Endothelial cell of umbilical vein (primary cell): ENCODE data around the gene TUBGCP3. TPM values are rescaled to one million over a fixed set of nuclear protein-coding genes. Genes with fewer than 3 reads are reported as not detected.

Source experiments
- BruUV-seq: library from RNA; stranded (reverse); fragments of 400-500 nt; replicated peaks from 2 replicates; lab custom pipeline; 2021; lab: Mats Ljungman, UMichigan
- CTCF ChIA-PET: fragments of 300-600, 350-600 bp; sonication (Branson Sonifier 250); formaldehyde crosslinking; loops from one replicate; lab custom pipeline; 2021; ENCODE audit warnings: antibody characterized with exemption, inconsistent platforms; lab: Charles Lee
- POLR2A ChIA-PET: fragments of 300-600, 350-600 bp; sonication (Branson Sonifier 250); formaldehyde crosslinking; loops from one replicate; lab custom pipeline; 2021; ENCODE audit warnings: antibody characterized with exemption, inconsistent platforms; lab: Charles Lee
- DNase-seq: peaks from one replicate; pipeline ENCODE4 v3.0.0-alpha.2; 2011; ENCODE audit warnings: low read depth, low spot score
- FAIRE-seq: peaks from 2 replicates; lab custom pipeline; 2011; peaks lifted over from hg19 to GRCh38; lab: Jason Lieb, UNC
- H2AFZ ChIP-seq: 2 replicates; pipeline ENCODE4 v1.6.0; 2012; ENCODE audit warnings: low read depth, low read length, control low read depth, inconsistent platforms
- H3K27ac ChIP-seq: 2 replicates; pipeline ENCODE4 v1.5.1; 2011; ENCODE audit warnings: low read depth, mild to moderate bottlenecking, control low read depth, low read length, moderate library complexity; ENCODE audit not compliant: insufficient read depth
- H3K27me3 ChIP-seq, 2 experiments: 2 replicates each; pipeline versions ENCODE4 v1.6.0 to v1.6.1; 2011; ENCODE audit warnings: low read length in 2 of 2, mixed read lengths in 1 of 2; ENCODE audit not compliant: control insufficient read depth in 2 of 2, insufficient read depth in 2 of 2
- H3K36me3 ChIP-seq, 2 experiments: 2 replicates in 1 of 2; 3 replicates in 1 of 2; pipeline ENCODE4 v1.5.1; 2011; ENCODE audit warnings: low read length in 2 of 2, mild to moderate bottlenecking in 1 of 2, moderate library complexity in 1 of 2; ENCODE audit not compliant: control insufficient read depth in 2 of 2, insufficient read depth in 2 of 2; ENCODE audit errors: extremely low read depth in 1 of 2
- H3K4me1 ChIP-seq: 3 replicates; pipeline ENCODE4 v1.5.1; 2011; ENCODE audit warnings: mild to moderate bottlenecking, low read length; ENCODE audit not compliant: control insufficient read depth, insufficient read depth; ENCODE audit errors: extremely low read depth
- H3K4me2 ChIP-seq: 2 replicates; pipeline ENCODE4 v1.6.1; 2011; ENCODE audit warnings: low read length, control low read depth, mixed read lengths; ENCODE audit not compliant: insufficient read depth
- H3K4me3 ChIP-seq, 3 experiments: fragments of 200-600 bp in 1 of 3; sonication (generic), shearing (Covaris generic) in 1 of 3; replicated peaks in 1 of 3; 2 replicates each; pipeline ENCODE4 v1.5.1; 2011 to 2016; ENCODE audit warnings: control low read depth in 3 of 3, low read length in 3 of 3, mild to moderate bottlenecking in 2 of 3, inconsistent platforms in 1 of 3, low read depth in 1 of 3, moderate library complexity in 1 of 3; ENCODE audit not compliant: insufficient read depth in 1 of 3
- H3K79me2 ChIP-seq: 2 replicates; pipeline ENCODE4 v1.6.0; 2012; ENCODE audit warnings: low read length, inconsistent platforms; ENCODE audit not compliant: control insufficient read depth, insufficient read depth
- H3K9ac ChIP-seq: replicated peaks from 2 replicates; pipeline ENCODE3; 2011; ENCODE audit warnings: low read length, control low read depth; ENCODE audit not compliant: insufficient read depth; ENCODE audit errors: extremely low read depth
- H3K9me1 ChIP-seq: replicated peaks from 3 replicates; pipeline ENCODE4 v1.6.0; 2011; ENCODE audit warnings: mild to moderate bottlenecking, low read length; ENCODE audit not compliant: control insufficient read depth, insufficient read depth; ENCODE audit errors: extremely low read depth
- H3K9me3 ChIP-seq: replicated peaks from 2 replicates; pipeline ENCODE4 v1.5.1; 2012; ENCODE audit warnings: low read length, inconsistent platforms; ENCODE audit not compliant: control insufficient read depth, insufficient read depth
- H4K20me1 ChIP-seq: replicated peaks from 2 replicates; pipeline ENCODE3; 2011; ENCODE audit warnings: mild to moderate bottlenecking, low read length; ENCODE audit not compliant: control insufficient read depth, insufficient read depth; ENCODE audit errors: extremely low read depth
- EZH2 ChIP-seq: IDR thresholded peaks from 2 replicates; pipeline ENCODE4 v1.6.1; 2012; ENCODE audit warnings: borderline replicate concordance, low read depth, mild to moderate bottlenecking, moderate library complexity, low read length, inconsistent platforms; ENCODE audit not compliant: severe bottlenecking
- JUN ChIP-seq: IDR thresholded peaks from 2 replicates; pipeline ENCODE4 v1.6.1; 2011; ENCODE audit warnings: borderline replicate concordance, low read depth; ENCODE audit not compliant: insufficient read length, insufficient read depth
- MYC ChIP-seq: IDR thresholded peaks from one replicate; pipeline ENCODE4 v1.6.1; 2011; ENCODE audit warnings: mild to moderate bottlenecking, low read depth, low read length
- POLR2A ChIP-seq: IDR thresholded peaks from 2 replicates; pipeline ENCODE4 v1.6.1; 2012; ENCODE audit warnings: low read depth, mild to moderate bottlenecking, control low read depth, low read length
- POLR2AphosphoS5 ChIP-seq: IDR thresholded peaks from 2 replicates; pipeline ENCODE4 v1.6.1; 2012; ENCODE audit warnings: low read depth, mild to moderate bottlenecking, control low read depth, low read length, moderate library complexity; ENCODE audit not compliant: insufficient read depth
- dilution Hi-C: fragments of 300-500 bp; cut with MboI; formaldehyde crosslinking; loops from one replicate; pipeline ENCODE4 v1.15.0; 2019; ENCODE audit warnings: low sequenced_read_pairs; ENCODE audit not compliant: extremely low pct_ligation_motif_present
- intact Hi-C: fragments of 100-400 bp; cut with micrococcal nuclease; formaldehyde crosslinking; loops from one replicate; pipeline ENCODE4 v1.10.0; 2022
- polyA plus RNA-seq, 4 experiments: library from polyadenylated mRNA; depleted of rRNA in 3 of 4; stranded (reverse) in 3 of 4; unstranded in 1 of 4; fragments of >200 nt; gene quantifications; 2 replicates each; pipeline versions ENCODE4 v1.2.1 to v1.2.3, GENCODE V29; 2011 to 2012; ENCODE audit warnings: missing spikeins in 1 of 4
- total RNA-seq: library from RNA; stranded (reverse); gene quantifications from 2 replicates; pipeline ENCODE4 v1.2.3, GENCODE V29; 2021
- TF ChIP-seq, protein P1 (sequence below): IDR thresholded peaks from 2 replicates; pipeline ENCODE4 v1.6.1; 2011; ENCODE audit not compliant: insufficient read depth, insufficient read length

TUBGCP3 gene
- total and polyA plus RNA-seq, 2 donors (not counting 3 experiments of a cell fraction or from before 2014, with no cell fraction given), result 36.4 to 47.7 TPM

DNA sequence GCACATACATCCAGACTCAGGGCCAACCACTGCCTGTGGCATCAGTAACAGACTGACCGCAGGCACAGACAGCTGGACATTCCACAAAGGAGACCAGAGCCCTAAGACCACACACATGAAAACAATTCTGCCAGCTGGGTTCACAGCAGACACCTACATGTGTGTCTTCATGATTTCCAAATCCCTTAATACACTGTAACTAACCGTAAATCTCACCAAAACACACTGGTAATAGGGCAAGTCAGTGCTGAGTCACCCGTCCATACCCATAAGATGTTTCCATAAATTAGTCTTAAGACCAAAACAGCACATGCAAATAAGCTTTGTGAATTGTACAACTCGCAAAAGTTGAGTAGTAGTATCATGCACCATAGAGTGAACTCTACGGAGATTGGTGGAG lies 65.4 kb downstream of the TUBGCP3 start:
- CTCF ChIA-PET, result interaction anchor here (0.9 to 1.0 kb wide), 2 partner anchors 11 to 28 kb away, joined by 3 read pairs; no protein-coding TSS in a partner anchor
- dilution Hi-C loops, result no loop called here
- H3K4me1 ChIP-seq, result peaks cover 8% of the 10 kb centered on the region

DNA sequence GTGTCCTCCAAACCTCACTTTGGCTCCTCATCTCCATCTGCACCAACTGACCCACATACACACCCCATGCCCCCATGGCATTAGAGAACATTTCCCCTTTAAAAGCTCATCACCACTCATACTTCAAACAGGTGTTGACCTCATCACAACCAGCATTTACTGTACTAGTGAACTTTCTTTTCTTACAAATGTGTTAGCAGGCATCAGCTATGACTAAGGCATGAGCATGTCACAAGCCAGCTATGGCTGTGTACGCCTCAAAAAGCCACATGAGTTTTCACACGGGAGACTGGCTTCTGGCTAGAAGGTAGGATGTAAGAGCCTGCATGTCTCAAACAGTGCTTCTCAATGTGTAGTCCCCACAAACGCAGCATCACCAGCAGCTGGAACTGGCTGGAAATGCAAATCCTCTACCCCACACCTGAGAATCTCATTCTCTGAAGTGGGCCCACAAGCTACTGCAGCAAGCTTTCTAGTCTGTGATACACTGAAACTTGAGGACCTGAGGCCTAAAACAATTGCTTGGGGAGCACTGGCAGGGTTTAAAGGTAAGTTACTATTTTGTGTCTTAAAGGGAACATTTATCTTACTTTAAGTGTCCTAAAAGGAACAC lies 66.8 kb downstream of the TUBGCP3 start:
- Histone ChIP-seq H3K79me2 (no peaks in the 10 kb centered on the region), H2AFZ (no peak overlapping the region), H3K9ac (no peak overlapping the region), H3K9me1 (no peaks in the 10 kb centered on the region), H3K9me3 (no peaks in the 10 kb centered on the region), H3K27ac (no peak overlapping the region), H4K20me1 (no peaks in the 10 kb centered on the region), H3K27me3 (no peaks in the 10 kb centered on the region), H3K4me2 (no peak overlapping the region), H3K4me1 (peaks cover 8% of the 10 kb centered on the region), H3K36me3 (peaks cover 9 to 14% of the 10 kb centered on the region in 2 experiments), H3K4me3 (no peak overlapping the region)
- DNase-seq (no peak), FAIRE-seq (no peak)
- dilution Hi-C loops, result no loop called here
- TF ChIP-seq JUN, result no peak
- no peak for TF ChIP-seq EZH2
- TF ChIP-seq, protein P1, sequence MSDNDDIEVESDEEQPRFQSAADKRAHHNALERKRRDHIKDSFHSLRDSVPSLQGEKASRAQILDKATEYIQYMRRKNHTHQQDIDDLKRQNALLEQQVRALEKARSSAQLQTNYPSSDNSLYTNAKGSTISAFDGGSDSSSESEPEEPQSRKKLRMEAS, result no peak
- TF ChIP-seq MYC, result no peak
- TF ChIP-seq POLR2A, result no peak
- POLR2A ChIA-PET, result no interaction called here
- BruUV-seq, result no TSS peak
- CTCF ChIA-PET, result interaction anchor here (1.2 to 1.4 kb wide), 2 partner anchors 8 to 85 kb away, joined by 4 to 5 read pairs; no protein-coding TSS in a partner anchor
- intact Hi-C loops, result no loop called here

More for the DNA sequence above, 65.4 kb downstream of the TUBGCP3 start:
- peaks cover 9 to 12% of the 10 kb centered on the region in 2 experiments for H3K36me3 ChIP-seq
- H3K9me3 ChIP-seq, result no peaks in the 10 kb centered on the region
- H4K20me1 ChIP-seq, result no peaks in the 10 kb centered on the region
- no peak for TF ChIP-seq MYC
- TF ChIP-seq POLR2AphosphoS5, result no peak
- no peak overlapping the region for H3K27ac ChIP-seq
- no peak overlapping the region for H3K4me2 ChIP-seq
- no TSS peak for BruUV-seq
- H2AFZ ChIP-seq, result no peak overlapping the region
- POLR2A ChIA-PET, result no interaction called here
- no peaks in the 10 kb centered on the region for H3K9me1 ChIP-seq
- H3K9ac ChIP-seq, result no peak overlapping the region
- FAIRE-seq (no peak), DNase-seq (no peak)
- H3K79me2 ChIP-seq, result no peaks in the 10 kb centered on the region
- no peak overlapping the region for H3K4me3 ChIP-seq
- intact Hi-C loops, result no loop called here
- no peaks in the 10 kb centered on the region for H3K27me3 ChIP-seq
